ENCODE measurements around the gene BACE2. TPM values are rescaled to one million over a fixed set of nuclear protein-coding genes. Genes with fewer than 3 reads are reported as not detected.
"Not testable (repeated sequence)": the region's sequence is repeated elsewhere in the genome, so short reads cannot be mapped to it uniquely, and the experiment has no call there.

The BACE2 gene
- total and polyA plus RNA-seq, 4 donors = 1.7 to 16.7 (median 5.6) TPM

- H3K36me3 ChIP-seq (ENCODE audit: control insufficient read depth in 4 of 4, insufficient read depth in 3 of 4, low read depth in 1 of 4, low read length in 3 of 4) = no peaks in the 10 kb centered on the region
- no peaks in the 10 kb centered on the region for H3K4me1 ChIP-seq (ENCODE audit: control insufficient read depth in 4 of 4, insufficient read depth in 4 of 4, low read length in 3 of 4)
- no peaks in the 10 kb centered on the region for H3K27me3 ChIP-seq (ENCODE audit: control insufficient read depth in 4 of 4, insufficient read depth in 4 of 4, low read length in 3 of 4)
- no peak overlapping the region for H3K4me3 ChIP-seq (ENCODE audit: low read depth in 1 of 3, low read length in 3 of 3)
- no peaks in the 10 kb centered on the region for H3K9me3 ChIP-seq (ENCODE audit: control insufficient read depth in 4 of 4, low read length in 3 of 4)
- 85% methylated on average over 16 of the region's 16 CpGs for WGBS
- H3K27ac ChIP-seq (ENCODE audit: low read depth in 1 of 2, low read length in 2 of 2) = no peak overlapping the region
- TF ChIP-seq RAD21 (IDR thresholded peaks at IDR 0.05) (no peak), GABPA (IDR thresholded peaks at IDR 0.05 in 1 of 2, conservative IDR thresholded peaks at IDR 0.05 in 1 of 2) (no peak), REST (IDR thresholded peaks at IDR 0.05) (no peak), NR2F2 (IDR thresholded peaks at IDR 0.05) (no peak), RXRA (IDR thresholded peaks at IDR 0.05) (no peak), YY1 (IDR thresholded peaks at IDR 0.05) (no peak), FOXA1 (IDR thresholded peaks at IDR 0.05) (no peak), EGR1 (IDR thresholded peaks at IDR 0.05; ENCODE audit: low read depth in 2 of 2) (no peak)
- TF ChIP-seq, protein P1, sequence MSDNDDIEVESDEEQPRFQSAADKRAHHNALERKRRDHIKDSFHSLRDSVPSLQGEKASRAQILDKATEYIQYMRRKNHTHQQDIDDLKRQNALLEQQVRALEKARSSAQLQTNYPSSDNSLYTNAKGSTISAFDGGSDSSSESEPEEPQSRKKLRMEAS (IDR thresholded peaks at IDR 0.05) = no peak
- TF ChIP-seq, protein P2, sequence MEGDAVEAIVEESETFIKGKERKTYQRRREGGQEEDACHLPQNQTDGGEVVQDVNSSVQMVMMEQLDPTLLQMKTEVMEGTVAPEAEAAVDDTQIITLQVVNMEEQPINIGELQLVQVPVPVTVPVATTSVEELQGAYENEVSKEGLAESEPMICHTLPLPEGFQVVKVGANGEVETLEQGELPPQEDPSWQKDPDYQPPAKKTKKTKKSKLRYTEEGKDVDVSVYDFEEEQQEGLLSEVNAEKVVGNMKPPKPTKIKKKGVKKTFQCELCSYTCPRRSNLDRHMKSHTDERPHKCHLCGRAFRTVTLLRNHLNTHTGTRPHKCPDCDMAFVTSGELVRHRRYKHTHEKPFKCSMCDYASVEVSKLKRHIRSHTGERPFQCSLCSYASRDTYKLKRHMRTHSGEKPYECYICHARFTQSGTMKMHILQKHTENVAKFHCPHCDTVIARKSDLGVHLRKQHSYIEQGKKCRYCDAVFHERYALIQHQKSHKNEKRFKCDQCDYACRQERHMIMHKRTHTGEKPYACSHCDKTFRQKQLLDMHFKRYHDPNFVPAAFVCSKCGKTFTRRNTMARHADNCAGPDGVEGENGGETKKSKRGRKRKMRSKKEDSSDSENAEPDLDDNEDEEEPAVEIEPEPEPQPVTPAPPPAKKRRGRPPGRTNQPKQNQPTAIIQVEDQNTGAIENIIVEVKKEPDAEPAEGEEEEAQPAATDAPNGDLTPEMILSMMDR (IDR thresholded peaks at IDR 0.05; ENCODE audit: low read depth, low read length, missing input control) = no peak
- TF ChIP-seq, protein P3, sequence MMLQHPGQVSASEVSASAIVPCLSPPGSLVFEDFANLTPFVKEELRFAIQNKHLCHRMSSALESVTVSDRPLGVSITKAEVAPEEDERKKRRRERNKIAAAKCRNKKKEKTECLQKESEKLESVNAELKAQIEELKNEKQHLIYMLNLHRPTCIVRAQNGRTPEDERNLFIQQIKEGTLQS (IDR thresholded peaks at IDR 0.05) = no peak
- TF ChIP-seq, protein P4, sequence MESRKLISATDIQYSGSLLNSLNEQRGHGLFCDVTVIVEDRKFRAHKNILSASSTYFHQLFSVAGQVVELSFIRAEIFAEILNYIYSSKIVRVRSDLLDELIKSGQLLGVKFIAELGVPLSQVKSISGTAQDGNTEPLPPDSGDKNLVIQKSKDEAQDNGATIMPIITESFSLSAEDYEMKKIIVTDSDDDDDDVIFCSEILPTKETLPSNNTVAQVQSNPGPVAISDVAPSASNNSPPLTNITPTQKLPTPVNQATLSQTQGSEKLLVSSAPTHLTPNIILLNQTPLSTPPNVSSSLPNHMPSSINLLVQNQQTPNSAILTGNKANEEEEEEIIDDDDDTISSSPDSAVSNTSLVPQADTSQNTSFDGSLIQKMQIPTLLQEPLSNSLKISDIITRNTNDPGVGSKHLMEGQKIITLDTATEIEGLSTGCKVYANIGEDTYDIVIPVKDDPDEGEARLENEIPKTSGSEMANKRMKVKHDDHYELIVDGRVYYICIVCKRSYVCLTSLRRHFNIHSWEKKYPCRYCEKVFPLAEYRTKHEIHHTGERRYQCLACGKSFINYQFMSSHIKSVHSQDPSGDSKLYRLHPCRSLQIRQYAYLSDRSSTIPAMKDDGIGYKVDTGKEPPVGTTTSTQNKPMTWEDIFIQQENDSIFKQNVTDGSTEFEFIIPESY (IDR thresholded peaks at IDR 0.05) = no peak
- DNase-seq (ENCODE audit: low spot score) = no peak
- H3K9ac ChIP-seq (ENCODE audit: low read depth in 1 of 2, low read length in 2 of 2) = no peak overlapping the region
Observed at GRCh38 chr21:41236352-41236973, 68.5 kb downstream of the BACE2 start.

DNA sequence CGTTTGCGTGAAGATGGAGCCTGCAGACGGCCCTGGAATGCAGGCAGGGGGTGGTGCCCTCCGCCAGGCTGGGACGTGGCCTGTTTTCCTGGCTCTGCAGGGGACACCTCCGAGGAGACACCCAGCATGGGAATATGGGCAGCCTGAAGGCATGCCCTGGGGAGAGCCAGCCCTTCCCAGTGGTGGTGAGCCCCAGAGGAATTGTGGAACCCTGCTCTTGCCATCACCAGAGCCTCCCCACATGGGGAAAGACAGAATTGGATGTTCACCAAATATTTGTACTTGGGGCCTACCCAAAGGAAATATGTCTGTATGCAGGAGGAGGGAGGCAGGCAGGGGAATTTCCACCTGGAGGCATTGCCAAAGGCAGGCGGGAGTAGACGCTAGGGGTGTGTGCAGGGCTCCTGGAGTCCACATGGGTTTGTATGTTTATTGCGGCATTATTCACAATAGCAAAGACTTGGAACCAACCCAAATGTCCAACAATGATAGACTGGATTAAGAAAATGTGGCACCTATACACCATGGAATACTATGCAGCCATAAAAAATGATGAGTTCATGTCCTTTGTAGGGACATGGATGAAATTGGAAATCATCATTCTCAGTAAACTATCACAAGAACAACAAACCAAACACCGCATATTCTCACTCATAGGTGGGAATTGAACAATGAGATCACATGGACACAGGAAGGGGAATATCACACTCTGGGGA lies 70.3 kb downstream of the BACE2 start:
- not testable (repeated sequence) for H3K27ac ChIP-seq (ENCODE audit: low read depth in 1 of 2, low read length in 2 of 2); H3K9ac ChIP-seq (ENCODE audit: low read depth in 1 of 2, low read length in 2 of 2); H3K4me3 ChIP-seq (ENCODE audit: low read depth in 1 of 3, low read length in 3 of 3); H3K36me3 ChIP-seq (ENCODE audit: control insufficient read depth in 4 of 4, insufficient read depth in 3 of 4, low read depth in 1 of 4, low read length in 3 of 4); H3K4me1 ChIP-seq (ENCODE audit: control insufficient read depth in 4 of 4, insufficient read depth in 4 of 4, low read length in 3 of 4); DNase-seq (ENCODE audit: low spot score); H3K27me3 ChIP-seq (ENCODE audit: control insufficient read depth in 4 of 4, insufficient read depth in 4 of 4, low read length in 3 of 4); H3K9me3 ChIP-seq (ENCODE audit: control insufficient read depth in 4 of 4, low read length in 3 of 4)
- 82% methylated on average over 10 of the region's 10 CpGs for WGBS

Measured in liver (tissue), 9 donors.